GM12801 (cell line): ENCODE measurements around the gene F7.

Experiments
- CTCF ChIP-seq: IDR thresholded peaks from one replicate; pipeline ENCODE4 v1.5.1; 2011; ENCODE audit warnings: control low read depth; ENCODE audit not compliant: insufficient read length; ENCODE audit errors: extremely low read depth

F7 gene

GRCh38 chr13:113166266-113166665 is 60.7 kb downstream of the F7 start:
- TF ChIP-seq CTCF = no peak

- no peak for TF ChIP-seq CTCF
Measured at GRCh38 chr13:113166681-113167080, 61.1 kb downstream of the F7 start.

- no peak for TF ChIP-seq CTCF
Measured at GRCh38 chr13:113167155-113167554, 61.6 kb downstream of the F7 start.

GRCh38 chr13:113167575-113167974 is 62.0 kb downstream of the F7 start:
- TF ChIP-seq CTCF = no peak

- TF ChIP-seq CTCF = no peak
Measured at GRCh38 chr13:113168211-113168610, 62.6 kb downstream of the F7 start.

- TF ChIP-seq CTCF = no peak
Measured at GRCh38 chr13:113169277-113170272, 64.0 kb downstream of the F7 start.
